MM.1S (cell line): ENCODE measurements around the gene LRPPRC.

Experiments
- EZH2 ChIP-seq: fragments of 300-600 bp; sonication (generic); optimal IDR thresholded peaks from 2 replicates; pipeline ENCODE3; 2017; ENCODE audit warnings: low read depth, mild to moderate bottlenecking, antibody characterized with exemption, low read length, mixed read lengths
- EZH2phosphoT487 ChIP-seq: fragments of 300-600 bp; sonication (generic); IDR thresholded peaks from 2 replicates; pipeline ENCODE4 v1.6.1; 2018; ENCODE audit warnings: antibody characterized with exemption, low read length
- TF ChIP-seq, protein P1 (sequence below): fragments of 300-600 bp; sonication (generic); IDR thresholded peaks from 2 replicates; pipeline ENCODE4 v1.5.1; 2016; ENCODE audit warnings: antibody characterized with exemption, low read length, mixed read lengths

DNA sequence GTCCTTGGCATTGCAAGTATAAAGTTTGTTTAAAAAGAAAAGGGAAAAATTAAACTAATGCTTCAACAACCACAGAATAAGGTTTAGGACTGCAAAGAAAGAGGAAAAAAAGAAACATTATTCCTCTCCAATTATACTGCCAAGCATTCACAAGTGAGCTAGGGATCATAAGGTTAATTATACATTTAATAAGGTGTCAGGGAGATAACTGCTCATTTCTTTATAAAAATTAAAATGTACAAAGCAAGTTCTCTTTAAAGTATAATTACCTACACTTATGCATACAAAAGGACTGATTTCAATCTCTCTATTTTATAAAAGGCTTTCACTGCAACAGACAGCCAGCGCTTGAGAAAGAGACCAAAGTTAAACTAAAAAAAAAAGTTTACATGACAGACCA, 98.9 kb downstream of the LRPPRC start:
- TF ChIP-seq, protein P1, sequence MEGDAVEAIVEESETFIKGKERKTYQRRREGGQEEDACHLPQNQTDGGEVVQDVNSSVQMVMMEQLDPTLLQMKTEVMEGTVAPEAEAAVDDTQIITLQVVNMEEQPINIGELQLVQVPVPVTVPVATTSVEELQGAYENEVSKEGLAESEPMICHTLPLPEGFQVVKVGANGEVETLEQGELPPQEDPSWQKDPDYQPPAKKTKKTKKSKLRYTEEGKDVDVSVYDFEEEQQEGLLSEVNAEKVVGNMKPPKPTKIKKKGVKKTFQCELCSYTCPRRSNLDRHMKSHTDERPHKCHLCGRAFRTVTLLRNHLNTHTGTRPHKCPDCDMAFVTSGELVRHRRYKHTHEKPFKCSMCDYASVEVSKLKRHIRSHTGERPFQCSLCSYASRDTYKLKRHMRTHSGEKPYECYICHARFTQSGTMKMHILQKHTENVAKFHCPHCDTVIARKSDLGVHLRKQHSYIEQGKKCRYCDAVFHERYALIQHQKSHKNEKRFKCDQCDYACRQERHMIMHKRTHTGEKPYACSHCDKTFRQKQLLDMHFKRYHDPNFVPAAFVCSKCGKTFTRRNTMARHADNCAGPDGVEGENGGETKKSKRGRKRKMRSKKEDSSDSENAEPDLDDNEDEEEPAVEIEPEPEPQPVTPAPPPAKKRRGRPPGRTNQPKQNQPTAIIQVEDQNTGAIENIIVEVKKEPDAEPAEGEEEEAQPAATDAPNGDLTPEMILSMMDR: no peak
- TF ChIP-seq EZH2phosphoT487 (no peak), EZH2 (no peak)
